GM18867 (cell line): Measurements from ENCODE around the gene ZYG11A.

ENCODE experiments used
- ATAC-seq: cut with Tn5 transposase; IDR thresholded peaks from one replicate; pipeline ENCODE4 v1.9.1; 2021; ENCODE audit warnings: mild to moderate bottlenecking, moderate library complexity; ENCODE audit not compliant: unreplicated experiment

The ZYG11A gene

GRCh38 chr1:52917156-52917555, 74.6 kb downstream of the ZYG11A start:
- no peak for ATAC-seq

- ATAC-seq = no peak
Observed at GRCh38 chr1:52917581-52917980, 75.0 kb downstream of the ZYG11A start.

- no peak for ATAC-seq
Observed at GRCh38 chr1:52918201-52918600, 75.6 kb downstream of the ZYG11A start.

- ATAC-seq = no peak
Observed at GRCh38 chr1:52919051-52919722, 76.6 kb downstream of the ZYG11A start.

GRCh38 chr1:52919723-52920483, 77.3 kb downstream of the ZYG11A start:
- no peak for ATAC-seq

GRCh38 chr1:52920791-52921291, 78.3 kb downstream of the ZYG11A start:
- ATAC-seq = no peak

- ATAC-seq = no peak
Observed at GRCh38 chr1:52925571-52926005, 83.0 kb downstream of the ZYG11A start.

- peak; percentile 11 for ATAC-seq
Observed at GRCh38 chr1:52926864-52927211, 84.3 kb downstream of the ZYG11A start.

GRCh38 chr1:52927212-52928014, 84.9 kb downstream of the ZYG11A start, which contains the start of gene SCP2:
Gene SCP2 (plus strand): TSS chr1:52927276. CDS start chr1:52927397, 121 bp downstream.
- peak; percentile 88 for ATAC-seq

GRCh38 chr1:52928015-52928404, 85.5 kb downstream of the ZYG11A start:
- ATAC-seq = peak; percentile 2

GRCh38 chr1:52929019-52929418, 86.5 kb downstream of the ZYG11A start:
- no peak for ATAC-seq

GRCh38 chr1:52937433-52938182, 95.0 kb downstream of the ZYG11A start:
- no peak for ATAC-seq

GRCh38 chr1:52938183-52938451, 95.6 kb downstream of the ZYG11A start:
- no peak for ATAC-seq

- no peak for ATAC-seq
Observed at GRCh38 chr1:52943876-52944416, 101.4 kb downstream of the ZYG11A start.

GRCh38 chr1:52944566-52944965, 102.0 kb downstream of the ZYG11A start:
- ATAC-seq = no peak
